Activated CD4-positive, alpha-beta T cell treated with anti-CD3 and anti-CD28 coated beads, Interleukin-2, Interleukin-6, amounts not matched to agents 100 ng/mL and 50 ng/mL, durations not matched to agents 16 hours and 8 hours (primary cell): ENCODE data around the gene GNGT2.

Source experiments
- DNase-seq: peaks from one replicate; pipeline ENCODE4 v3.0.0-alpha.2; 2020

Gene GNGT2

DNA sequence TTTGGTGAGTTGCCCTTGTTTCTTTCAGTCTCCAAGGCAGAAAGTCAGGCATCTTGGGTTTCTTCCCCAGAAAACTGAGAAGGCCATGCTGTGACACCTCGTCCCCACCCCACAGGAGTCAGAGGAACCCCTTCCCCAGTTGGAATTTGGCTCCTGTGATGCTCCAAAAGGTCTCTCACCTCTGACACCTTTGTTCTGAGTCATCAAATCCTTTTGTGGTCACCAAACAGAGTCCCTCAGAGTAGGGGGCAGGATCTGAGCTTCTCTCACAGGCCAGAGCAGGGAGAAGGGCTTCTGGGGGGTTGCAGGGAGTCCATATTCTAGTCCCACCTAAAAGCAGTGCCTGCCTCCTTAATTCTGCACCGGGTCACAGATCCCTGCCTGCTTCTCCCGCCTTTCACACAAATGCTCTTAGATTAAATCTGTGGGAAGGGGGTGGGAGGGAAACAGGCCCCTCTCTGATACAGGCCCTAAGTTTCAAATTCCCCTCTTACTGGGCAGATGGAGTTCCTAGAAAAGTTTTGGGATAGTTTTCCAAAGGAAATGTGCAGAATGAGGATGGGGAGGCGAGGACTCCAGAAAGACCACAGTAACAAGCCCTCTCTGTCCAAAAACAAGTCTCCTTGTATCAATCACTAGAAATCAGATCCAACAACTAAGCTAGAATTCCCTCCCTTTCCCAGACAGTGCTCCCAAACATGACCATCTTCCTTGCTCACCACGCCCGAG lies 18.9 kb upstream of the GNGT2 start:
- no peak for DNase-seq

DNA sequence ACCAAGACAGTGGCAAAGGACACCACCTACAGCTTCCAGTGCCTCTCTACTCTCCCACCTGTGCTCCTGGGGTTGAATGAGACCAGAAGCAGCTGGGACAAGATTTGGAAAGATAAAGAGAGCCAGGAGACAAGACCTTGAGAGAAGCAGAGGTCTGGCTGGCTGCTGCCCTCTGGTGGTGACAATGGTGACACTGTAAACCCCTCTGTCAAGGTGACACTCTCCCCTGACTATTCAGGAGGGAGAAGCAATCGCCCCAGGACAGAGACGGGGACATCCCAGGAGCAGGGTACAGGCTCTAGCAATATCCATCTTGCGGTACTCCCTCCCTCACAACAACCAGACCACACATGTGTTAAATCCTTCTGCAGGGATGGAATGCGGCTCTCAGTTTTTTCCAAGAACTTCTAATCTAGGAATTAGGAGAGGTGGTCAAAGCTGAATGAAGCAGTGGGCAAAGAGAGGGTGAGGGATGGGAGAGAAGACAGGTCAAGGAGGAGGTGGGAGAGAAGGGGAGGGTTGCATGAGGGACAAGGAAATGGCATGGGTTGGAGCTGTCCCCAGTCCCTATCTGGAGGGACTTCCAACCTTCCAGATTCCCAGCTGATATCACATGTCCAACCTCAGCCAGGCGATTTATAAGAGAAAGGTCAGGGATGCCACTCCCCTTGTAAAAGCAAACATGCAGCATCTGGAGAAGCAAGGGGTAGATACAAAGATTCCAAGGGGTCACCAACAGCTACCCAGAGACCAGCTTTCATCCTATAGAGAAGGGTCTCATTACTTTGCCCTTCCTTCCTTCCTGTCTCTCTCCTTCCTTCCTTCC lies 17.3 kb upstream of the GNGT2 start:
- DNase-seq: peak; percentile 81

DNA sequence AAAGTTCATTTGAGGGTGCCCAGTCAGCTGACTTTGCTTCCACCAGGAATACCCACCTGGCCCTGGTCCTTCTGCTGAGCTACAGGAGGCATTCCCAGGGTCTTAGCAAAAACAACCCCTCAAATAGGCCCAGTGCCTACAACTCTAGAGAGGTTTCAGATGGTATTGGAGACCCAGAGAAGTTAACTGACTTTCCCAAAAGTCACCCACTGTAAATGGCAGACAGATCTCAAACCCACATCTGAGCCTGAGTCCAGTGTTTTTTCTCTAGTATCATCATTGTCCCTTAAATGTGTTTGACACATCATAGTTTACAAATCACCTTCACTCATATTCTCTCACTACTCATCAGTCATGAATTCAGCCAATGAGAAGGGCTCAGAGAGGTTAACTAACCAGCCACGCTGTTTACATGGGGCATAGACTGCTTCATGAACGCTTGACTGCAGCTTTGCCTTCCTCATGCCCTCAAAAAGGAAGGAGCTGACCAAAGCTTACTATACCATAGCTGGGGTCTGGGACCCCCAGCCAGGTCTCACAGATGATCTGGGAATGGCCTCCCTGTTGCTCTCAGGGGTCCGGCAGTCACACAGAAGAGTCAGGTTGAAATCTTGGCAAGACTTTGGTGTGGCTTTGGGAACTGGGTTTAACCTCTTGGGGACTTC lies 16.5 kb upstream of the GNGT2 start:
- no peak for DNase-seq

DNA sequence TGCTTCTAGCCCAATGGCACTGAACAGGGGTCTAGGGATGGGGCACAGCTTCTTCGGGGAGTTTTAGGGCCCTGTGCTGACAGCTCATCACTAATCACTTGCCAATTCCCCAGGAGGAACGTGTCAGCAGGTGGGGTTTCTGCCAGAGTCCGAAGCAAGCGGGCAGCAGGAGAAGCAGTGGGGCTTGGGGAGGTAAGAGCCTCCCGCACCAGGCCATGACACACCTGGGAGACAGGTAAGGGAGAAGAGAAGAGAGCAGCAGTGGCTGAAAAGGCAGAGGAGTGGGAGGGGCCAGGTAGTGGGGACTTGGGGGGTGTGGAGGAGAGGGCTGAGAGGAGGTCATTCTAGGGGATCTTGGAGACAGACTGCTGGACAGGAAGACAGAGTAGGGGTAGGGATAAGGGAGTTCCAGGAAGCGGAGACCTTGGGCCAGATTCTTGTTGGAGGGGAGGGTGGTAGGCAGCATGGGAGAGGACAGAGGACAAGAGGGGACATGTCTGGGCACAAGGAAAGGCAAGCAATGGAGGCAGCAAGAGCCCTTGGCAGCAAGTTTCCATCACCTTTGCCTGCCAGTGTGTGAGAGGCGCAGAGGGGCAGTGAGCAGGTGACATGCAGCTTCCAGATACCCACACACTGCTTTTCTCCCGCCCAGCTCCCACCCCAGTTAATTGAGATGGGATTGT lies 15.3 kb upstream of the GNGT2 start:
- DNase-seq: no peak

DNA sequence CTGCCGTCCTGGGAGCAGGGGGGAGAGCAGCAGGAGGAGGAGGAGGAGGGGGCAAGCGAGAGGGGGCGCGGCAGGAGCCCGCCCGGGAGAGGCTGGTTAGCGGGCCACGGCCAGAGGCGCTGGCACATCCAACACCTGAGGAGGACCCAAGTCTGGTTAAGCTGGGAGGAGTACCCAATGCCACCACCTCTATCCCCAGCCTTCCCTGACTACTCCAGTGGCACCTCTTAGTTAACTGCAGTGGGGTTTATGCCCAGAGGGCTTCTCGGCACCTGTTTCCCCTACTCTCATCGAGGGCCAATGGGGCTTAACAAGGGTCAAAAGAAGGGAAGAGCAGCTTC lies 14.6 kb upstream of the GNGT2 start:
- no peak for DNase-seq

DNA sequence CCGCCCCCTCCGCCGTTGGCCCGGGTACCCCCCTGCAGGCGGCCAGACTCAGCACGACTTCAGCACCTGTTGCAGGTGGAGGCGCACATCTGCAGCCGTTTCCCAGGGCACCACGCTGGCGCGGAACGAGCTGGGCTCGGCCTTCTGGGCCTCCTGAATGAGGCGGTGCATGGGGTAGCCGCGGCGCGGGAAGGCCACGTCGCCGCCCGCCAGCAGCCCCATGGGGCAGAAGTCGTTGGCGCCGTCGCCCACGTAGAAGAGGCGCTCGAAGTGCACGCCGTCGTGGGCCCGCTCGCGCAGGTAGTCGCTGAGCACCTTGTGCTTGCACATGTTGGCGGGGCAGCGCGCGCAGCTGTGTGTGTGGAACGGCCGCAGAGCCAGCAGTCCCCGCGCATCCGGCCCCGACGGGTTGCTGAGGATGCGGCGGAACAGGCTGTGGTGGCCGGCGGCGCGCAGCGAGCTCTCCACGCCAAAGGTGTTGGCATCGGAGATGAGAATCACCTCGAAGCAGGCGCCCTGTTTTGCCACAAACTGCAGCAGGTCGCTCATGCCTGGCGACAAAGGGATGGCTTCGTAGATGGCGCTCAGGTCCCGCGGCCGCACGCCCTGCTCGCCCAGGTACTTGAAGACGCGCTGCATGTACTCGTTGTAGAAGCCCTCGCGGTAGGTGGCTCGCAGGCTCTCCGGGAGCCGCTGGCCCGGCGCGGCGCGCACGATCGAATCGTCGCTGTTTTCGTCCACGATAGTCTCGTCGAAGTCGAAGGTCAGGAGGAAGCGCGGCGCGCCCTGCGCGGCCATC lies 14.0 kb upstream of the GNGT2 start:
- DNase-seq: peak; percentile 61

DNA sequence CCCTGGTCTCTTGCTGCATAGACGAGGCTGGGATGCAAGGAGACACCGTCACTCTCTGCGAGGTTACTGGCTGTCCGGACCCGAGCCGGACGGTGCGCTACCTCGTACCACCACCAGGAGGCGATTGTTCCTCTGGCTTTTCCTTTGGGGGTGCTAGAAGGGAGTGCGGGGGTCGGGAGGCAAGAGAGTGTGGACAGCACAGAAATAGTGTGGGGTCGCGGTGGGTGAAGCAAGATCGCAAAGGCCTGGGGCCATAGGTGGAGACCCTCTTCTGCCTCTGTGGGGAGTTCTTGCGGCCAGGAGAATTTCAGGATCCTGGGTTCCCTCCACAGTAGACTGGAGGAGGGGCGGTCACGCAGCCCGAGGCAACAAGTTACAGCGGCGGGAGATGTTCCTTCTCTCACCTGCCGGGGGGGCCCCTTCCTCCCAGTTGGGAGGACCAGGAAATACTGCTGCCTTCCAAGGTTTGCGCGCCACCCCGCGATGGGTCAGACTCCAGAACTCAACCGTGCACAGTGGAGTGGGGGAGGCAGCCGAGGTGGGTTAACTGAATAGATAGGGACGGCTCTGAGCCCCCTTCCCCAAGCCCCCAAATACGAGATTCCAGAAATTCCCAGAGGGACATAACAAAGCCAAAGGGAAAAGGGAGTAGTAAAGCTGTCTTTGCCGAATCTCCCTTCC lies 13.3 kb upstream of the GNGT2 start:
- DNase-seq: peak; percentile 77

DNA sequence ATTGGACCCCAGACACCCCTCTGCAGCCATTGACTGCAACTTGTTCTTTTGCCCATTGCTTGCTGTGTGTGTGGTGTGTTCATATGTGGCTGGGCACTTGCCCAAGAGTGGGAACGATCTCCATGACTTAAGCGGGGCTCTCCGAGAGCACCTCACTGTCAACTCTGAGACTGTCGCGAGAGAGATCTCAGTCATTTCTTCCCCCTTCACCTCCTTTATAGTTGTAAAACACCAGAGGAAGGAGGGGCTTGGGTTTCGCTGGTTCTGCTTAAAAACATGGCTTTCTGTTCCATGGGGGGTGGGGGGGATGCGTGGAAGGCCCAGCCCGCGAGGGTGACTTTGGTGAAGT lies 12.8 kb upstream of the GNGT2 start:
- DNase-seq: no peak

DNA sequence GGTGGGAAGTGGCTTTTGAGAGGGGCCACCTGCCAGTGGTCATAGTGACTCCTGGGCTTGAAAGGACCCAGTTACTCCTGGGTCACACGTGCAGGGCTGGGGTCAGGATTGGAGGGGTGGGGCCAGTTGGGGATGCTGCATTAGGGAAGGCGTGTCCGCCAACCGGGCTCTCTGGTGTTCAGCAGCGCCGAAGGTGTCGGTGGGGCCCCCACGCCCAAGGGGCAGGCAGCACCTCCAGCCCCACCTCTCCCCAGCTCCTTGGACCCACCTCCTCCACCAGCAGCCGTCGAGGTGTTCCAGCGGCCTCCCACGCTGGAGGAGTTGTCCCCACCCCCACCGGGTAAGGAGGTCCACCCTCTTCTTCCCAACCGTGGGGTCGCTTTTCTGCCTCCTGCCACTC lies 9.6 kb upstream of the GNGT2 start:
- no peak for DNase-seq

DNA sequence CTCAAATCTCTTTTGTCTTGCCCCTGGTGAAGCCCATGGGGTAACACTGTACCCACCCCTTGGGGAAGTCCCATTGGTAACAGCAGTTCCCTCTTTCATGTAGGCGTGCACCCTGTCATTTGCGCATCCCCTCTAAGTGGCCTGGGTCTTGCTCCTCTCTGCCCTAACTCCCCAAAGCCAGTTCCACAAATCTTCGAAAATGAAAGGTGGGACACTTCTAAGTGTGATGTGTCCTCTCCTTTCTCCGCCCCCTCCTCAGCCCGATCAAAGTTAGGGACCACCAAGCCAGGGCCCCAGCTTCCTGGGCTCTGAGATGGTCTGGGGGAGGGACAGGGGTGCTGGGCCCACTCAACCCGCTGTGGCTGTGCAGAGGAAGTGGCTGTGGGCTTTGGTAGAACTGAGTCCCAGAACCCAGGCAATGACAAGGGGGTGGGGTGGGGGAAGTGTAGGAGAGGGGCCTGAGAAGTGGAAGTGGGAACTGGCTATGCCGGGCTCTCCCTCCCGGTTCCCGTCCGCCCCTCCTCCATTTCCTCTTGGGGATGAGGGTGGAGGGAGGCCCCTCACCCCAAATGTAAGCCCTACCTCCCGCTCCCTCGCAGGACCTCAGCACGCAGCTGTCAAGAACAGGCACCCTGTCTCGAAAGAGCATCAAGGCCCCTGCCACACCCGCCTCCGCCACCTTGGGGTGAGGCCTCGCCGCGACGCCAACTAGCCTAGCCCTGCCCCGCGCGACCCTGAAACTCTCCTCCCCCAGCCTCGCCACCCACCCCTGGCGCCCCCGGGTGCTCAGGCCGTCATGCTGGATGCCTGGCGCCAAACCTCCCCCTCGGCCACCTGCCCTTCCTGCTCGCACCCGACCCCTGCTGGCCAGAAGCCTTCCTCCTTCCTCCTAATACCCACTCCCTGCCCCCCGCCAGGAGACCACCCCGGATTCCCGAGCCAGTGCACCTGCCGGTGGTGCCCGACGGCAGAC lies 8.9 kb upstream of the GNGT2 start:
- peak; percentile 55 for DNase-seq

DNA sequence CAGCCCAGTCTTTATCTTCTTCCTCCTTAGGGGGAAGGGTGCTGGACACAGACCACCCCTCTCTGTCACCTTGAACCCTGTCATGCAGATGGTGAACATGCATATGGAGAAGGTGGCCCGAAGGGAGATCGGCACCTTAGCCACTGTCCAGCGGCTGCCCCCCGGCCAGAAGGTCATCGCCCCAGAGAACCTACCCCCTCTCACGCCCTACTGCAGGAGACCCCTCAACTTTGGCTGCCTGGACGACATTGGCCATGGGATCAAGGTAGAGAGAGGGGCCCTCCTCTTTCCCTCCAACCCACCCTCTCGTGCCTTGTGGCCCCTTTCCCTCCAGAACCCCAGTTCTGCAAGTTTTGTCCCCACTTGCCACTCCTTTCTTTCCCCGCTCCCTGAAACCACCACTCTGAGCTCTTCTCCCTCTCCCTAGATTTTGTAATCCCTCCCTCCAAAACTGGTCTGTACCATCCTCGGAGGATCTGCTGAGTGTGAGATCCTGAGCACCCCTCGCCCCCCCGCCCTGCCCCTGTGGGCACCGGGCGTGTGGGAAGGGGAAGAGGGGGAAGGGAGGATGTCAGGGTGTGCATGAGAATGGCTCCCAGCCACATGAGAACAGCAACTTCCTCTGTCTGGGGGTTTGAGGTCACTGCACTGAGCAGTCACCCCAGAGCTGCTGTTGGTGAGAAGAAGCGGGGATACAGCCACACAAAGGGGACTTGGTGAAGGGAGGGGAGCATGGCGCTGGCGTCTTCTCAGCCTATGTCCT lies 7.5 kb upstream of the GNGT2 start:
- DNase-seq: peak; percentile 75

DNA sequence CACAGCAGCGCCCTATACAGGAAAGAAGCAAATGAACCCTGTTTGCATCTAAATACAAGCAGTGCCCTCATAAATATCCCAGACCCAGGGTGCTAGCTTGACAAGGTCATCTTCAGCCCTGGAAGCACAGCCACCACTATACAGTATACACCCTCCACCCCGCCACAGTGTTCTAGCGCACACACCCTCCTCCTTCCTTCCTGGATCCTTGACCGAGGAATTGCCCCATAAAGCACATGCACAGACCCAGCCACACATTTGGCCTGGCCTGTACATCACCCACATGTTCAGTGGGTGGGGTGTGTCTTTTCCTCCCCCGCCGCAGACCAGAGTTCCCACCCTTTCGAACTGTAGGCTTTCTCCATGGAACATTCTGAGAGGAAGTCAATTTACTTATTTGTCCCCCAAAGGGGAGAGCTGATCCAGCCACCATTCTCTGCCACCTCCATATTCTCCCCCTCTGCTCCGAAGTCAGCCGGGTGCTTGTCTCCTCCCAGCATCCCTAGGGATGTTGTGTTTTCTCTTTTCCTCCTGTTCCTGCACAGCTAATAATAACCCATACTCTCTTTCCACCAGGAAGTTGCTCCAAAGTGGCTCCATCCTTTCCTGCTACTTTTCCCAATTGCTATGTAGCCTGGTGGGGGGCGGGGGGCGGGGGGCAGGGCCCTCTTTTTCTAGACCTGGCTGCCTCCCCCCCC lies 6.7 kb upstream of the GNGT2 start:
- no peak for DNase-seq

DNA sequence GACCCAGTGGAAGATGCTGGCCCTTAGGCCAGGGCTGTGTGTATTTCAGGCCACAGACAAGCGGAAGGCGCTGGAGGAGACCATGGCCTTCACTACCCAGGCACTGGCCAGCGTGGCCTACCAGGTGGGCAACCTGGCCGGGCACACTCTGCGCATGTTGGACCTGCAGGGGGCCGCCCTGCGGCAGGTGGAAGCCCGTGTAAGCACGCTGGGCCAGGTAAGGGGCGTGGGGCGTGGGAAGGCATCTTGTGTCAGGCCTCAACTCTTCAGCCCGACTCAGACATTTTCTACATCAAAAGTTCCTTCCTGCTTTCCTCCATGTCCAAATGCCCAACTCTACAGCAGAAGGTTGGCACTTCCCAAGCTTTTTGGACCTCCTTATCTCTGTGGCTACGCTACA lies 6.1 kb upstream of the GNGT2 start:
- DNase-seq: no peak

DNA sequence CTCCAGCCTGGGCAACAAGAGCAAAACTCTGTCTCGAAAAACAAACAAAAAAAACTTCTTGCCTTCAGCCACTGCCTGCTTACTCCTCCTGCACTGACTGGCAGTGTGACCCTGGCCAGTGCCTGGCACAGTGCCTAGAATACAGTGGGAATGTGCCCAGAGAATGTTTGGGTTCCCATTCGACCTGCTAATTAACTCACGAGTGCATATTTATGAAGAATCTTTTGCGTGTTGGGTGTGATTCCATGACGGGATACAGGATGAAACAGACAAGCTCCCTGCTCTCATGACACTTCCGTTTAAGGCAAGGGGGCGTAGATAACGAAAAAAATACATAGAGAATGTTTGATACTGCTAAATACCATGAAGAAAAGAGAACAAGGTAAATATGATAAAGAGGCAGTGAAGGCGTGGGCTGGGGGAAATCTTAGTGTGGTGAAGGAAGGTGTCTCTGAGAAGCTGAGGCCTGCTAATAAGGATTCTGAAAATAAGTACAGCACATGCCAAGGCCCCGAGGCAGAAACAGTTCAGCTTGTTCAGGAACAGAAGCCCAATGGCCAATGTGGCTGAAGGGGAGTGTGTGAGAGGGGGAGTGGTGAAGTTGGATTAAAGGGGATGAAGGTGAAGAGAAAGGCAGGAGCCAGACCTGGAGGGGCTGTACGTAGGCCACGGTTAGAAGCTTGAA lies 4.4 kb upstream of the GNGT2 start:
- DNase-seq: no peak

DNA sequence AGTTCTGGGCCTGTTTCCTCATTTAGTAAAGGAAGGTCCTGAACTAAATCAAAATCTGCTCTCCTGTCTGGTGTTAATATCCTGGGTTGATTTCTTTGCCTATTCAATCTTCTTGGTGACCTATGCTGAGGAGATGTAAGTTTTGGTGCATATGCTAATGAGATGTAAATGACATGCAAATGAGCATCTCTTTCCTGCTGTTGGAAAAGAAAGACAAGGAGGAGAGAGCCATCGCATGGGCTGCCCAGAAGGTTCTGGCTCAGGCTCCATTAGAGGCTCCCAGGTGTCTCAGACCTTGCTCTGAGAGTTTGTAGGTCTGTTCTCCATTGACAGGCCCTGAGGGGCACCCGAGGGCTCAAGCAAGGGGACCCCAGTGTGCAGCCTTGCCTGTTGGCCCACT lies 3.5 kb upstream of the GNGT2 start:
- no peak for DNase-seq

DNA sequence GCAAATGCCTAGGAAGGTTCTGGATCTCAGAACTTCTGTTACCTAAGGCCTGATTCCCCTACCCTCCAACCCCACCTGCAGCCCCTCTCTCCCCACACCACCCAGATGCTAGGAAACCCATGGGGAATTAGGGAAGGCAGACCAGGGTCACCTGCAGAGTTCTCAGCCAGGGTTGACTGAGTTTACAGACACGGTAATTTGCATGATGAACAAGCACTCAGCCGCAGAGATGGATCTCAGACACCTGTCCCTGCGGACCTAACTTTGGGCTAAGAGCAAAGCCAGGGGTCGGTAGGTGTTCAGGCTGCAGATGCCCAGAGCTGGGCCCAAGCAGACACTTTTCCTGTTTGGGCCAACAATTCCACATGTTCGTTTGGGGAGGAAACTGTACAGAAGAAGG lies 3.0 kb upstream of the GNGT2 start:
- DNase-seq: no peak

DNA sequence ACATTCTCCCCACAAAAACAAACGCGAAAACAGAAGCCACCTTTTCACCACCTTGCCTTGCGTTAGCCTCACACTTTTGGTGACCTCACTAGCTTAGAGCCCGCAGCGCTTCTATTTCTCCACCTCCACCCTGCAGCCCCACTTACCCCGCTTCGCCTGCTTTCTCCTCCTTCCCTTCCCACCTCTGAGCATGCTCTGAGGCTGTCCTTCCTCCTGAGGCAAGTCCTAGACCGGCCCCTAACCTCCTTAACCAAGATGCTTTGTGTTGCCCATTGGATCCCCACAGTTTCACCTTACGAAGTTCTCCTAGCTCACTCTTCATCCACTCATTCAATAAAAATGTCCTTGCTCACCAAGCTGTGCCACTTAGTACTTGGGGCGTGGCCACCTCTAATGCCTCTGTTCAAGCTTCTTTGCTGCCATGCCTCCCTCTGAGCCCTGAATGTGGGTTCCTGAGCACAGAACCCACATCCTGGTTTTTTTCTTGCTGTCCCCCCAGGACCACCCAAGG lies 1.3 kb downstream of the GNGT2 start:
- no peak for DNase-seq

DNA sequence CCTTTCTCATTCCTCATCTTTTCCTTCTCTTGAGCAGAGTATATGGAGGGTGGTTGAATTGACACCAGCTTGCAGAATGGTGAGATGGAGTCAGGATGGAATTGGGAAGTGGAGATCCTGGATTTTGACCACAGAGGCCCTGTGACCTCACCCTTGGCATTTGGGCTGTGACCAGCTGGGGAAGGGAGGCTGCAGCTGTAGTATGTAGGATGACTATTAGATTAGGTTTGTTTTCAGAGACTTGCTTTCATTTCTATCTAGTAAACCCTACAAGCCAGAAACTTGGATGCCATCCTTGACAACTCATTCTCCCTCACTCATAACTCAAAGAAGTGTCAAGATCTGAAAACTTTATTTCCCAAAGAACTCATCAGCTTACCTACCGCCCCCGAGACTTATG lies 5.9 kb downstream of the GNGT2 start:
- DNase-seq: no peak

DNA sequence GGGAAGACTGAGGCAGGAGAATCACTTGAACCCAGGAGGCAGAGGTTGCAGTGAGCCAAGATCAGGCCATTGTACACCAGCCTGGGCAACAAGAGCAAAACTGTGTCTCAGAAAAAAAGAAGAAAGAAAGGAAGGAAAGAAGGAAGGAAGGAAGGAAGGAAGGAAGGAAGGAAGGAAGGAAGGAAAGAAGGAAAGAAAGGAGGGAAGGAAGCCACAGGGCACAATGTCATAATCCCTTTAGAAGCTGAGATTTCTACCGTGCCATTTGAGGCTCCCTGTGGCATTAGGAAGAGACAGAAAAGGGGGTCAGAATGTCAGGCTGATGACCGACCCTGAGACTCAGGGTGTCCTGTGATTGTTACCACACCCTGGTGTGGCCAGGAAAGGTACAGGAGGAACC lies 6.6 kb downstream of the GNGT2 start:
- DNase-seq: no peak
